ENCODE data around the gene SPTBN1.

- no peak for TF ChIP-seq POLR2A (IDR thresholded peaks at IDR 0.05; ENCODE audit: extremely low read depth, insufficient read length)
- TF ChIP-seq CTCF (IDR thresholded peaks at IDR 0.05; ENCODE audit: low read depth, low read length): no peak
- TF ChIP-seq MYC (IDR thresholded peaks at IDR 0.05; ENCODE audit: low read depth, low read length): no peak
Measured at GRCh38 chr2:54630858-54631497, 174.9 kb downstream of the SPTBN1 start.
